PFSK-1 (cell line): ENCODE results near the gene RNF4.

Source experiments
- FOXP2 ChIP-seq: optimal IDR thresholded peaks from 2 replicates; pipeline ENCODE3; 2011; ENCODE audit warnings: borderline replicate concordance, control low read depth, inconsistent platforms; ENCODE audit not compliant: insufficient read depth; ENCODE audit errors: extremely low read length, extremely low read depth
- POLR2AphosphoS5 ChIP-seq: IDR thresholded peaks from 2 replicates; pipeline ENCODE4 v1.6.1; 2012; ENCODE audit warnings: low read depth, mild to moderate bottlenecking, control low read depth, low read length, moderate library complexity
- SIN3A ChIP-seq: IDR thresholded peaks from 2 replicates; pipeline ENCODE4 v1.6.1; 2012; ENCODE audit warnings: mild to moderate bottlenecking, low read length, moderate library complexity, borderline replicate concordance; ENCODE audit not compliant: insufficient read depth
- TAF1 ChIP-seq: IDR thresholded peaks from 2 replicates; pipeline ENCODE4 v1.6.1; 2012; ENCODE audit warnings: low read length, control low read depth, borderline replicate concordance; ENCODE audit not compliant: insufficient read depth
- TF ChIP-seq, protein P1 (sequence below), 2 experiments: IDR thresholded peaks; 2 replicates each; pipeline versions ENCODE4 v1.6.1 to v1.8.0; 2011 to 2012; ENCODE audit warnings: low read depth in 2 of 2, low read length in 2 of 2, control low read depth in 1 of 2, inconsistent platforms in 1 of 2, mild to moderate bottlenecking in 1 of 2, moderate library complexity in 1 of 2; ENCODE audit not compliant: insufficient read depth in 1 of 2

DNA sequence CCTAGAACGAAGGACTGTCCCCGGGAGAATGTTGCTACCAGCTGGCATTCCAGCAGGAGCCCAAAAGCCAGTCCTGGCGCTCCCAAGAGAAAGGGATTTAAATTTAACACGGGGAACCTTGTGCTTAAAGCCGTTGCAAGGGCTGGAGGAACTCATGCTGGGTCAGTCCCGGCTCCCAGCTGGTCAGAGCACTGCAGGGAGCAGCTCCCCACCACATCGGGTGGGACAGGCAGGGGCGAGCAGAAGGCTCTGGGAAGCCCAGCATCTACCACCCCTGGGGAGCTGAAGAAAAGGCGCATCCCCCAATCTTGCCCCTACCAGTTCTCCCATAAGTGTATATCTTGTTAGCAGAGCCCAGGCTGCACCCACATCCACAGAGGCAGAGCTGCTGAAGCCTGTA lies 34.5 kb upstream of the RNF4 start:
- TF ChIP-seq POLR2AphosphoS5 = no peak
- no peak for TF ChIP-seq SIN3A
- TF ChIP-seq, protein P1, sequence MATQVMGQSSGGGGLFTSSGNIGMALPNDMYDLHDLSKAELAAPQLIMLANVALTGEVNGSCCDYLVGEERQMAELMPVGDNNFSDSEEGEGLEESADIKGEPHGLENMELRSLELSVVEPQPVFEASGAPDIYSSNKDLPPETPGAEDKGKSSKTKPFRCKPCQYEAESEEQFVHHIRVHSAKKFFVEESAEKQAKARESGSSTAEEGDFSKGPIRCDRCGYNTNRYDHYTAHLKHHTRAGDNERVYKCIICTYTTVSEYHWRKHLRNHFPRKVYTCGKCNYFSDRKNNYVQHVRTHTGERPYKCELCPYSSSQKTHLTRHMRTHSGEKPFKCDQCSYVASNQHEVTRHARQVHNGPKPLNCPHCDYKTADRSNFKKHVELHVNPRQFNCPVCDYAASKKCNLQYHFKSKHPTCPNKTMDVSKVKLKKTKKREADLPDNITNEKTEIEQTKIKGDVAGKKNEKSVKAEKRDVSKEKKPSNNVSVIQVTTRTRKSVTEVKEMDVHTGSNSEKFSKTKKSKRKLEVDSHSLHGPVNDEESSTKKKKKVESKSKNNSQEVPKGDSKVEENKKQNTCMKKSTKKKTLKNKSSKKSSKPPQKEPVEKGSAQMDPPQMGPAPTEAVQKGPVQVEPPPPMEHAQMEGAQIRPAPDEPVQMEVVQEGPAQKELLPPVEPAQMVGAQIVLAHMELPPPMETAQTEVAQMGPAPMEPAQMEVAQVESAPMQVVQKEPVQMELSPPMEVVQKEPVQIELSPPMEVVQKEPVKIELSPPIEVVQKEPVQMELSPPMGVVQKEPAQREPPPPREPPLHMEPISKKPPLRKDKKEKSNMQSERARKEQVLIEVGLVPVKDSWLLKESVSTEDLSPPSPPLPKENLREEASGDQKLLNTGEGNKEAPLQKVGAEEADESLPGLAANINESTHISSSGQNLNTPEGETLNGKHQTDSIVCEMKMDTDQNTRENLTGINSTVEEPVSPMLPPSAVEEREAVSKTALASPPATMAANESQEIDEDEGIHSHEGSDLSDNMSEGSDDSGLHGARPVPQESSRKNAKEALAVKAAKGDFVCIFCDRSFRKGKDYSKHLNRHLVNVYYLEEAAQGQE (IDR thresholded peaks at IDR 0.05; ENCODE audit: insufficient read depth in 1 of 2, low read depth in 2 of 2, low read length in 2 of 2) = no peak
- no peak for TF ChIP-seq FOXP2
- TF ChIP-seq TAF1 = no peak
